CD4-positive, alpha-beta T cell treated with Interferon alpha-2 for 1 hour (primary cell): ENCODE measurements around the gene DCAF8.

ENCODE experiments used
- DNase-seq, 2 donors: peaks; one replicate each; pipeline ENCODE4 v3.0.0-alpha.2; 2020 to 2022

DCAF8 gene

GRCh38 chr1:160260406-160261382 lies 1.7 kb downstream of the DCAF8 start:
- peak in 1 of 2 donors; percentile 16 for DNase-seq

GRCh38 chr1:160258177-160258798 lies 4.1 kb downstream of the DCAF8 start:
- DNase-seq = no peak

- DNase-seq = no peak
Measured at GRCh38 chr1:160257411-160258015, 4.8 kb downstream of the DCAF8 start.

DNA sequence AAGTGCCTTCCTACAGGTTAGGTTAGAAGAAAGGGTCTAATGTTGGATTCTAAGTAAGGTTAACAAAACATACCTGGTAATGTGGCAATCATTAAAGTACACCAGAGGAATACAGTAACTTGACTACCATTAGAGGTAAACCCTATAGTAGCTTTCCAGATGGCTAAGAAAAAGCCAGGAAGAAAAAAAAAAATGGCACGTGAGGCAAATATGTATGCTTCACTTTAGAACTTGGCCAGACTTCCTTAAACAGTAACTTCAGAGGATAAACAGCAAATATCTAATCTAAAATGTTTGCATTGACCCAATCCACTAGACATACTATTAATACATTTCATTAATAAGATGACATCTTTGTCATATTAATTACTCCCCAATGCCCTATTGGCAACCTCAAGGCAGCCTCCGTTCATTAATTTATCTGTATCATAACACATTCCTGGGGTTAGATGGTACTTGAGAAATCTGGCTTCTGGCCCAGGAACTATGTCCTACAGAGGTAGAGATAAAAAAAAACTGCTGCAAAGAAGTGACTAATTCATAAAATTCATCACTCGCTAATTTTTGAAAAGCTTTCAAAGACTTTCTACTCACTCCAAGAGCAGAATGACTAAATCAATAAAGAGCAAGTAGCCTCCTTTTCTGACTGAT lies 5.8 kb downstream of the DCAF8 start:
- no peak for DNase-seq

DNA sequence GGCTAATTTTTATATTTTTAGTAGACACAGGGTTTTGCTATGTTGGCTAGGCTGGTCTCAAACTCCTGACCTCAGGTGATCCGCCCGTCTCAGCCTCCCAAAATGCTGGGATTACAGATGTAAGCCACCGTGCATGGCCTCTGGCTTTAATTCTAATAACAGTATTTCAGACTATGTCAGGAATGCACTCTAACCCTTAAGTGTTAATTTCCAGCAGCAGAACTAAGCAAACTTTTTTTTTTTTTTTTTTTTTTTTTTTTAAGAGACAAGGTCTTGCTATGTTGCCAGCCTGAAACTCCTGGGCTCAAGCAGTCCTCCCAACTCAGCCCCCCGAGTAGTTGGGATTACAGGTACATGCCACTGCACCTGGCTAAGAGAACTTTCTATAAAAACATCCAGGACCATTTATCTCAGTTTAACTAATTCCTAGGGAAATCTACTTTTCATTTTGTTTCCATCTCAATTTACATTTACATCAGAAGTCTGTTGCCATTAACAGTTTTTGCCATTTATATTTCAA lies 6.5 kb downstream of the DCAF8 start:
- DNase-seq = no peak

DNA sequence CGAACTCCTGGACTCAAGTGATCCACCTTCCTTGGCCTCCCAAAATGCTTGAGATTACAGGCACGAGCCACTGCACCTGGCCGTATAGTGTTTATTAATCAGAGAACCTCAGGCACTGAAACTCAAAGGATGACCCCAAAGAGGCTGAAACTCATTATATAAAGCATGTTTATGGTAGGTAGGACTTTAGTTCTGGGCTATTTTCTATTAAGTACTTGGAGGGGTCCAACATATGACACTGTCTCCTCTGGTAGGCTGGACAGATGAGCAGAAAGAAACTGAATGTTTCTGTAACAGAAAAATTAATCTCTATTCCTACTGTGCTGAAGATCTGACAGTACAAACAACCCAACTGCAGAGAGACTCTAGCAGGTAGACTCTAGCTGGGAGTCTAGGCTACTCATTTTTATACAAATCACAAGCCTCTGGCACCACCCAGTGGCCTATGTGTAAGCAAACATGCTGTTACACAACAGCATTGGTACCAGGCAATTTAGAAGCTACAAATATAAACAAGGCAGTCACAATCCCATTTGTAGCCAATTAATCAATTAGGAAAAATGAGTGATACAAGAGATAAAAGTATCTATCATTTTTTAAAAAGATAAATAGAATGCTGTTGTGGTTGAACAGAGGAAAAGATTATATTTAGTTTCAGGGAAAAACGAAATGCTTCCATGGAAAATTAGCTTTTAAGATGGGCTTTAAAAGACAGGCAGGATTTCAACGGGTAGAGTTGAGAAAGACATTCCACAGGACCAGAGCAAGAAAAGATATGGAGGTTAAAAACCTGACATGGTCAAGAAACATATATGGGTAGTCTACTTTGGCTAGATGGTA lies 10.4 kb downstream of the DCAF8 start:
- peak; percentile 66 to 76 for DNase-seq

DNA sequence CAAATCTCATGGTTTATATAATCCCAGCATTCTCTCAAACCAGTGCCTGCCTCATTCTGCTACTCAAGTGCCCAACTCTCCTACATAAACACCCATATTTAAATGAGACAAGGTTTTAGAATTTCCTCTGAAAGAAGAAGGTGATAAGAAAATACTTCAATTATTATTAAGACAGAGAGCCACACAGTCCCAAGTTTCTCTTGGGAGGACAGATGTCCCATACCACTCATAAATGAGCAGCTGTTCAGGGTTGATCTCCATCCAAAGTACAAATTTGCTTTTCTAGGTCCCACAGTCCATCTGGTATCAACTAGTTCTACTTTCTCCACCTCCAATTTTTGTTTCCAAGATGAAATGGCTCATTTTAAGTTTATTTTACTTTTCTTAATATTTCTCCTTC lies 11.3 kb downstream of the DCAF8 start:
- DNase-seq = no peak

- no peak for DNase-seq
Measured at GRCh38 chr1:160247053-160247452, 15.3 kb downstream of the DCAF8 start.

GRCh38 chr1:160245434-160245833 lies 16.9 kb downstream of the DCAF8 start:
- DNase-seq = no peak

DNA sequence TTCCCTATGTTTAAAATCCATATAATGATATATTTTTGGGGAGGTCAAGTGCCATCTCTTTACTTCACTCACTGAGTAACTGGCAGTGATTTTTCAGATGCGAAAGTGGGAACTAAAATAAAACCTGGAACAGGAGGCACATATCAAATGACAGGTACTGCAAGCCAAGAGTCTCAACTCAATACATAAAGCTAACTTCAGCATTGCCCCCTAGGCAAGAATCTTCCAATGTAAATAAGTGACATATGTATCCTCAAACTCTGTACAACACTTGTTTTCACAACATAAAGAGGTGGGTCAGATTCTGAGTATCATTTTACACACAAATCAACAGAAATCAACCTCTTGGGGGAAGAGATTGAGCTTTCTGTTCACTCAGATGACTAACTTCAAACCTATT lies 18.1 kb downstream of the DCAF8 start:
- DNase-seq = no peak

GRCh38 chr1:160243767-160244166 lies 18.6 kb downstream of the DCAF8 start:
- no peak for DNase-seq

GRCh38 chr1:160239582-160240299 lies 22.6 kb downstream of the DCAF8 start:
- DNase-seq = no peak

GRCh38 chr1:160238408-160238807 lies 23.9 kb downstream of the DCAF8 start:
- DNase-seq = no peak

- DNase-seq = no peak
Measured at GRCh38 chr1:160237558-160237957, 24.8 kb downstream of the DCAF8 start.

DNA sequence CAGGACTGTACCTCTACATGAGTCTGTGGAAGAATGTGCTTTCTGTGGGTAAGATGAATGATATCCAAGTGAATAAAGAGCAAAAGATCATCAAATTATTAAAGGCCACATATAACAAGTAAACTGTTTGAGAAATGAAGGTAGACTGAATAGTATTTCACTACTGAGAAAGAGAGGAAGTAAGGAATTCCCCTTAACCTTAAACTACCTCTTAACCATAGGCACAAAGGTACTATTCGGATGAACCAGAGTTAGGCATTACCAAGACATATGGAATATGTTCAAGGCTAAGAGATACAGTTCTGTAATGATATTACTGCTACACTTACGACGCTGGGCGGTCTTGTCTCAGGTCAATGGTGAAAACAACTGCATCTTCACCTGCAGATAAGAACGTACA lies 25.5 kb downstream of the DCAF8 start:
- DNase-seq = no peak

GRCh38 chr1:160232911-160233310 lies 29.4 kb downstream of the DCAF8 start:
- DNase-seq = no peak

DNA sequence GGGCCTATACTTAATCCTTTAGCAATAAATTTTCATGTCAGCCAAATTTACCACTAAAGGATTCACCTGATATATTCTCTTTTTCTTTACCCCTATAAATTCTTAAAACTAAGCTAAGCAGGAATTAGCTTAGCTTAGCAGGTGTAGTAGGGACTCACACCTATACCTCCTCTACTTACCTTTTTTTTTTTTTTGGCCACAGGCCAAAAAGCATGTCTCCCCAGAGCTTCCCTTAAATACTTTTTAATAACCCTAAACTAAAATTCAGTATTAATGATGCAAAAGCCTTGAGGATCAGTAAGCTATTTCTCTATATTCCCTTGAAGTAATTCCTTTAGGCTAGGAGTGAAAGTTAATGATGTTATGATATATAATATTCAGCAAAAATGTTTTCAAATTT lies 33.9 kb downstream of the DCAF8 start:
- no peak for DNase-seq

DNA sequence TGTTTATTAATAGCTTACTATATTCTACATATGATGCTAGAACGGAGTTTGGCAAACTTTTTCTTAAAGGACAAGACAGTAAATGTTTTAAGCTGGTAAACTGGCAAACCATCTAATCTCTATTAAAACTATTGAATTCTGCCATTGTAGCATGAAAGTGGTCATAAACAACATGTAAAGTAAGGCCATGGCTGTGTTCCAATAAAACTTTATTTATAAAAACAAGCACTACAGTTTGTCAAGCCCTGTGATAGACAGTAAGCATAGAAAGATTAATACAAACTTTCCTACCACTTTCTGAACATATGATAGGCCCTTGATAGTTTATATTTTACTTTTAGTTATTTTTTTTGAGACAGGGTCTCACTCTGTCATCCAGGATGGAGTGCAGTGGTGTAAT lies 34.8 kb downstream of the DCAF8 start:
- DNase-seq = no peak

- DNase-seq = no peak
Measured at GRCh38 chr1:160227034-160227433, 35.3 kb downstream of the DCAF8 start.

GRCh38 chr1:160226623-160227022 lies 35.7 kb downstream of the DCAF8 start:
- DNase-seq = no peak

DNA sequence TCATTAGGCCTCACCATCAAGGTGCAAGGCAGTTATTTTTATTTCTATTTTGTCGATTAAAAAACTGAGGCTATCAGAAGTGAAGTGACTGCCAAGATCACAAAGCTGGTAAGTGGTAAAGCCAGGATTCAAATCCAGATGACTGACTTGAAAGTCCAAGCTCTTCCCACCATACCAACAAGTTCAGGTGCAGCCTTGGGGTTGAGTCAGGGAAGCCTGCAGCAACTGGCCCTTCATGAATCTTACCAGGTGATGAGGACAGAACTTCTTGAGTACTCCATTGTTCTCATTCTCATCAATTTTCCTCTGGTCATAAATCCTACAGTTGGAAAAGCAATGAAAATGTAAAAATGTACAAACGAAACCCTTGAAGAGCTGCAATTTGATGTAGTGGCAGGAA lies 37.0 kb downstream of the DCAF8 start:
- no peak for DNase-seq
